Activated CD4-positive, alpha-beta T cell treated with anti-CD3 and anti-CD28 coated beads, Interleukin-2, amount 10 ng/mL, durations not matched to agents 24 days and 14 days (primary cell): ENCODE measurements around the gene EFCC1. TPM values are rescaled to one million over a fixed set of nuclear protein-coding genes. Genes with fewer than 3 reads are reported as not detected.

Experiments used
- DNase-seq: peaks from one replicate; pipeline ENCODE4 v3.0.0; 2022
- H3K27ac Mint-ChIP-seq: one replicate; pipeline ENCODE4 v1.8.0; 2022; ENCODE audit warnings: mild to moderate bottlenecking, mixed read lengths
- H3K27me3 Mint-ChIP-seq: one replicate; pipeline ENCODE4 v1.8.0; 2022; ENCODE audit warnings: mixed read lengths
- H3K36me3 Mint-ChIP-seq: one replicate; pipeline ENCODE4 v1.8.0; 2022; ENCODE audit warnings: low read depth, mild to moderate bottlenecking, mixed read lengths
- H3K4me1 Mint-ChIP-seq: one replicate; pipeline ENCODE4 v1.8.0; 2021; ENCODE audit warnings: mixed read lengths
- H3K4me3 Mint-ChIP-seq: one replicate; pipeline ENCODE4 v1.8.0; 2022; ENCODE audit warnings: mild to moderate bottlenecking, moderate library complexity, mixed read lengths
- H3K9me3 Mint-ChIP-seq: one replicate; pipeline ENCODE4 v1.8.0; 2021; ENCODE audit warnings: mixed read lengths
- intact Hi-C: fragments of 100-400 bp; cut with micrococcal nuclease; formaldehyde crosslinking; loops from one replicate; pipeline ENCODE4 v1.15.1; 2023
- total RNA-seq: library from RNA; stranded (reverse); gene quantifications from 2 replicates; pipeline ENCODE4 v1.2.3, GENCODE V29; 2022

The EFCC1 gene
- total RNA-seq, 1 donor from 2014 or later: 0.37 TPM

- peaks cover 6% of the 10 kb centered on the region for H3K27me3 Mint-ChIP-seq
- no peak for DNase-seq
- H3K4me1 Mint-ChIP-seq: peaks cover 11% of the 10 kb centered on the region
- no peak overlapping the region for H3K27ac Mint-ChIP-seq
- no peak overlapping the region for H3K4me3 Mint-ChIP-seq
- H3K36me3 Mint-ChIP-seq: no peaks in the 10 kb centered on the region
- H3K9me3 Mint-ChIP-seq: no peaks in the 10 kb centered on the region
- intact Hi-C loops: no loop called here
These were observed 22.8 kb downstream of the EFCC1 start for GRCh38 chr3:129023909-129024308.

- Mint-ChIP-seq H3K9me3 (no peaks in the 10 kb centered on the region), H3K36me3 (no peaks in the 10 kb centered on the region), H3K4me3 (no peak overlapping the region), H3K27me3 (peaks cover 9% of the 10 kb centered on the region), H3K27ac (no peak overlapping the region), H3K4me1 (peaks cover 11% of the 10 kb centered on the region)
- intact Hi-C loops: no loop called here
- DNase-seq: no peak
These were observed 24.0 kb downstream of the EFCC1 start for GRCh38 chr3:129025108-129025507.

- Mint-ChIP-seq H3K4me1 (peaks cover 11% of the 10 kb centered on the region), H3K27ac (peak overlapping the region; percentile 92), H3K9me3 (no peaks in the 10 kb centered on the region), H3K27me3 (peaks cover 9% of the 10 kb centered on the region), H3K36me3 (no peaks in the 10 kb centered on the region), H3K4me3 (peak overlapping the region; percentile 84)
- no peak for DNase-seq
- intact Hi-C loops: no loop called here
These were observed 24.8 kb downstream of the EFCC1 start for GRCh38 chr3:129025691-129026435.

- Mint-ChIP-seq H3K36me3 (no peaks in the 10 kb centered on the region), H3K27me3 (peaks cover 9% of the 10 kb centered on the region), H3K27ac (peak overlapping the region; percentile 92), H3K9me3 (no peaks in the 10 kb centered on the region), H3K4me3 (peak overlapping the region; percentile 84), H3K4me1 (peaks cover 11% of the 10 kb centered on the region)
- peak; percentile 98 for DNase-seq
- intact Hi-C loops: loop anchor here (1.0 kb wide), 3 partner anchors 11 to 134 kb away; partner anchors contain the start of genes CFAP92 and ISY1
These were observed 25.8 kb downstream of the EFCC1 start for GRCh38 chr3:129026728-129027543.

GRCh38 chr3:129027544-129027880 lies 26.4 kb downstream of the EFCC1 start:
- Mint-ChIP-seq H3K36me3 (no peaks in the 10 kb centered on the region), H3K9me3 (no peaks in the 10 kb centered on the region), H3K4me3 (peak overlapping the region; percentile 84), H3K4me1 (peaks cover 11% of the 10 kb centered on the region), H3K27me3 (peaks cover 9% of the 10 kb centered on the region), H3K27ac (no peak overlapping the region)
- intact Hi-C loops: loop anchor here (1.0 kb wide), 3 partner anchors 11 to 134 kb away; partner anchors contain the start of genes CFAP92 and ISY1
- no peak for DNase-seq

GRCh38 chr3:129028866-129029265 lies 27.8 kb downstream of the EFCC1 start:
- DNase-seq: no peak
- peaks cover 11% of the 10 kb centered on the region for H3K4me1 Mint-ChIP-seq
- no peaks in the 10 kb centered on the region for H3K9me3 Mint-ChIP-seq
- no peak overlapping the region for H3K4me3 Mint-ChIP-seq
- intact Hi-C loops: no loop called here
- no peak overlapping the region for H3K27ac Mint-ChIP-seq
- peaks cover 9% of the 10 kb centered on the region for H3K27me3 Mint-ChIP-seq
- no peaks in the 10 kb centered on the region for H3K36me3 Mint-ChIP-seq

- Mint-ChIP-seq H3K9me3 (no peaks in the 10 kb centered on the region), H3K4me1 (peaks cover 14% of the 10 kb centered on the region), H3K27me3 (peaks cover 4% of the 10 kb centered on the region), H3K27ac (no peak overlapping the region), H3K4me3 (no peak overlapping the region), H3K36me3 (no peaks in the 10 kb centered on the region)
- intact Hi-C loops: no loop called here
- no peak for DNase-seq
These were observed 29.5 kb downstream of the EFCC1 start for GRCh38 chr3:129030611-129031010.

GRCh38 chr3:129031476-129032215 lies 30.5 kb downstream of the EFCC1 start:
- H3K36me3 Mint-ChIP-seq: no peaks in the 10 kb centered on the region

GRCh38 chr3:129032716-129033115 lies 31.6 kb downstream of the EFCC1 start:
- Mint-ChIP-seq H3K9me3 (no peaks in the 10 kb centered on the region), H3K36me3 (no peaks in the 10 kb centered on the region), H3K4me3 (no peak overlapping the region), H3K27ac (no peak overlapping the region), H3K27me3 (peaks cover 5% of the 10 kb centered on the region), H3K4me1 (peaks cover 5% of the 10 kb centered on the region)
- intact Hi-C loops: no loop called here
- DNase-seq: no peak

More at GRCh38 chr3:129031476-129032215, 30.5 kb downstream of the EFCC1 start:
- intact Hi-C loops: no loop called here
- Mint-ChIP-seq H3K27ac (no peak overlapping the region), H3K9me3 (no peaks in the 10 kb centered on the region), H3K27me3 (peaks cover 4% of the 10 kb centered on the region), H3K4me1 (peaks cover 8% of the 10 kb centered on the region), H3K4me3 (no peak overlapping the region)
- DNase-seq: no peak

GRCh38 chr3:129033151-129033550 lies 32.0 kb downstream of the EFCC1 start:
- no peaks in the 10 kb centered on the region for H3K9me3 Mint-ChIP-seq
- intact Hi-C loops: no loop called here
- no peak overlapping the region for H3K27ac Mint-ChIP-seq
- peaks cover 5% of the 10 kb centered on the region for H3K27me3 Mint-ChIP-seq
- no peak overlapping the region for H3K4me3 Mint-ChIP-seq
- no peak for DNase-seq
- H3K36me3 Mint-ChIP-seq: no peaks in the 10 kb centered on the region
- peaks cover 5% of the 10 kb centered on the region for H3K4me1 Mint-ChIP-seq

GRCh38 chr3:129033633-129034321 lies 32.7 kb downstream of the EFCC1 start:
- intact Hi-C loops: no loop called here
- Mint-ChIP-seq H3K9me3 (no peaks in the 10 kb centered on the region), H3K27ac (no peak overlapping the region)

GRCh38 chr3:129034642-129035041 lies 33.5 kb downstream of the EFCC1 start:
- H3K9me3 Mint-ChIP-seq: no peaks in the 10 kb centered on the region
- H3K4me1 Mint-ChIP-seq: peaks cover 5% of the 10 kb centered on the region
- no peak for DNase-seq
- peaks cover 8% of the 10 kb centered on the region for H3K27me3 Mint-ChIP-seq
- H3K27ac Mint-ChIP-seq: no peak overlapping the region
- intact Hi-C loops: no loop called here
- no peak overlapping the region for H3K4me3 Mint-ChIP-seq
- no peaks in the 10 kb centered on the region for H3K36me3 Mint-ChIP-seq

More at GRCh38 chr3:129033633-129034321, 32.7 kb downstream of the EFCC1 start:
- Mint-ChIP-seq H3K27me3 (peaks cover 8% of the 10 kb centered on the region), H3K36me3 (no peaks in the 10 kb centered on the region), H3K4me1 (peaks cover 5% of the 10 kb centered on the region), H3K4me3 (no peak overlapping the region)
- no peak for DNase-seq
